ENCODE results near the gene DAP. TPM values are rescaled to one million over a fixed set of nuclear protein-coding genes. Genes with fewer than 3 reads are reported as not detected.

The DAP gene
- total and polyA plus RNA-seq, 2 of the 13 experiments (the other 11 are each of a cell fraction or from before 2014, with no cell fraction given), result 22.0 to 57.5 TPM

DNA sequence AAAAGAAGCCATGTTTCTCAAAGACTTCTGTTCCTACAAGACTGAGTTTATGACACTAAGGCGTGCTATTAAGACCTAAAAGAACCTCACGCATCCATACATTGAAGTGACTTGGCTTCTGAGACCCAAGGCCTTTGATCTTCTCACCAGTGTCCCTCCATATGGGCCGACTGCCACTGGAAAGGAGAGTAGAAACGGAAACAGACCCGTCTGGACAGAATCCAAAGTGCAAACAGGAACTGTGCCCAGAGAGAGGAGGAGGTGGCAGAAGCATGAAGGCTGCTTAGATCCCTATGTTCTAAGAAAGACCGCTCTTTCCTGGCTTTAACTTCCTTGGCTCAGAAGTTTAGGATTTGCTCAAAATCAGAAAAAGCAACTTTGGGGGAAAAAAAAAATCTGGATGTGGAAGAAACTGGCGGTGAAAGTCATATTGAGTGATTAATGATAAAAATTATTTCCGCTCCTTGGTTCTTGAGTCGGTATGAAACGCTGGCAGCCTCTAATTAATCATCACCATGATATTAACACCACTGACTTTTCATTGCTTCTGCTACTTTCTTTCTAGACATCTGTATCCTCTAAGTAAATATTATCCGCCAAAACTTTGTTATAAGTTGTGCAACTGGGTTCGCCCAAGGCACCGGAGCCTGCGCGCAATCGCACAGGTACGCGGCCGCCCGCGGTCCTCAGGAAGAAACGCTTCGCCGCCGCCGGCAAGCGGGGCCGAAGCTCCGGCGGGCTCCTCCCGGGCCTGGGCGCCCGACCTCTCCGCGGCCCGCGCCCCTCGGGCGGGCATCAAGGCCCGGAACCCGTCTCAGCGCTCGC is 726 bp downstream of the DAP start (continued):
- TF ChIP-seq FOSL1 (CRISPR knock-in tag; IDR thresholded peaks at IDR 0.05; ENCODE audit: borderline replicate concordance) (no peak), SP2 (CRISPR knock-in tag; IDR thresholded peaks at IDR 0.05) (no peak), SOX13 (IDR thresholded peaks at IDR 0.05) (no peak), SOX13 (CRISPR knock-in tag; conservative IDR thresholded peaks at IDR 0.05 in 1 of 2, IDR thresholded peaks at IDR 0.05 in 1 of 2) (no peak), KDM2A (CRISPR knock-in tag; IDR thresholded peaks at IDR 0.05; ENCODE audit: borderline replicate concordance, low read depth) (no peak), SAP130 (CRISPR knock-in tag; IDR thresholded peaks at IDR 0.05; ENCODE audit: low read depth) (peak; percentile 81), ZNF879 (CRISPR knock-in tag; IDR thresholded peaks at IDR 0.05) (no peak), RXRB (CRISPR knock-in tag; IDR thresholded peaks at IDR 0.05; ENCODE audit: borderline replicate concordance) (no peak; the same call in 1 of the 2 replicates), HNRNPH1 (optimal IDR thresholded peaks at IDR 0.05; ENCODE audit: low read depth, low read length) (no peak), ZBTB38 (CRISPR knock-in tag; IDR thresholded peaks at IDR 0.05) (no peak), KDM5B (CRISPR knock-in tag; IDR thresholded peaks at IDR 0.05; ENCODE audit: borderline replicate concordance) (no peak), GABPB1 (CRISPR knock-in tag; IDR thresholded peaks at IDR 0.05) (peak; percentile 36), ZNF709 (CRISPR knock-in tag; IDR thresholded peaks at IDR 0.05) (no peak), ZNF232 (CRISPR knock-in tag; IDR thresholded peaks at IDR 0.05; ENCODE audit: borderline replicate concordance) (no peak)
- TF ChIP-seq, protein P1, sequence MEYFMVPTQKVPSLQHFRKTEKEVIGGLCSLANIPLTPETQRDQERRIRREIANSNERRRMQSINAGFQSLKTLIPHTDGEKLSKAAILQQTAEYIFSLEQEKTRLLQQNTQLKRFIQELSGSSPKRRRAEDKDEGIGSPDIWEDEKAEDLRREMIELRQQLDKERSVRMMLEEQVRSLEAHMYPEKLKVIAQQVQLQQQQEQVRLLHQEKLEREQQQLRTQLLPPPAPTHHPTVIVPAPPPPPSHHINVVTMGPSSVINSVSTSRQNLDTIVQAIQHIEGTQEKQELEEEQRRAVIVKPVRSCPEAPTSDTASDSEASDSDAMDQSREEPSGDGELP (IDR thresholded peaks at IDR 0.05; ENCODE audit: borderline replicate concordance, low read depth), result peak; percentile 16; the same call in 1 of the 2 replicates
- TF ChIP-seq, protein P2, sequence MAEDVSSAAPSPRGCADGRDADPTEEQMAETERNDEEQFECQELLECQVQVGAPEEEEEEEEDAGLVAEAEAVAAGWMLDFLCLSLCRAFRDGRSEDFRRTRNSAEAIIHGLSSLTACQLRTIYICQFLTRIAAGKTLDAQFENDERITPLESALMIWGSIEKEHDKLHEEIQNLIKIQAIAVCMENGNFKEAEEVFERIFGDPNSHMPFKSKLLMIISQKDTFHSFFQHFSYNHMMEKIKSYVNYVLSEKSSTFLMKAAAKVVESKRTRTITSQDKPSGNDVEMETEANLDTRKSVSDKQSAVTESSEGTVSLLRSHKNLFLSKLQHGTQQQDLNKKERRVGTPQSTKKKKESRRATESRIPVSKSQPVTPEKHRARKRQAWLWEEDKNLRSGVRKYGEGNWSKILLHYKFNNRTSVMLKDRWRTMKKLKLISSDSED (CRISPR knock-in tag; IDR thresholded peaks at IDR 0.05), result no peak
- TF ChIP-seq, protein P3, sequence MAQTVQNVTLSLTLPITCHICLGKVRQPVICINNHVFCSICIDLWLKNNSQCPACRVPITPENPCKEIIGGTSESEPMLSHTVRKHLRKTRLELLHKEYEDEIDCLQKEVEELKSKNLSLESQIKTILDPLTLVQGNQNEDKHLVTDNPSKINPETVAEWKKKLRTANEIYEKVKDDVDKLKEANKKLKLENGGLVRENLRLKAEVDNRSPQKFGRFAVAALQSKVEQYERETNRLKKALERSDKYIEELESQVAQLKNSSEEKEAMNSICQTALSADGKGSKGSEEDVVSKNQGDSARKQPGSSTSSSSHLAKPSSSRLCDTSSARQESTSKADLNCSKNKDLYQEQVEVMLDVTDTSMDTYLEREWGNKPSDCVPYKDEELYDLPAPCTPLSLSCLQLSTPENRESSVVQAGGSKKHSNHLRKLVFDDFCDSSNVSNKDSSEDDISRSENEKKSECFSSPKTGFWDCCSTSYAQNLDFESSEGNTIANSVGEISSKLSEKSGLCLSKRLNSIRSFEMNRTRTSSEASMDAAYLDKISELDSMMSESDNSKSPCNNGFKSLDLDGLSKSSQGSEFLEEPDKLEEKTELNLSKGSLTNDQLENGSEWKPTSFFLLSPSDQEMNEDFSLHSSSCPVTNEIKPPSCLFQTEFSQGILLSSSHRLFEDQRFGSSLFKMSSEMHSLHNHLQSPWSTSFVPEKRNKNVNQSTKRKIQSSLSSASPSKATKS (CRISPR knock-in tag; IDR thresholded peaks at IDR 0.05), result no peak

All from HepG2 (cell line).